Trophoblast cell (in vitro differentiated cells and primary cell): ENCODE measurements around the gene CNTRL.
A peak's percentile ranks its signal among the peaks of the same experiment; 100 is the strongest.

Source experiments
- DNase-seq, 2 donors: peaks; one replicate each; pipeline ENCODE4 v3.0.0-alpha.2; 2016
- H2AFZ ChIP-seq: 2 replicates; pipeline ENCODE4 v1.6.1; 2013; ENCODE audit warnings: low read length, moderate library complexity, mild to moderate bottlenecking; ENCODE audit not compliant: insufficient read depth, poor library complexity
- H2AK5ac ChIP-seq: 2 replicates; pipeline ENCODE4 v1.6.1; 2013; ENCODE audit warnings: mild to moderate bottlenecking, low read length
- H2BK120ac ChIP-seq: 2 replicates; pipeline ENCODE4 v1.6.1; 2013; ENCODE audit warnings: low read length, mild to moderate bottlenecking, moderate library complexity; ENCODE audit not compliant: insufficient read depth, poor library complexity
- H2BK12ac ChIP-seq: 2 replicates; pipeline ENCODE4 v1.6.1; 2013; ENCODE audit warnings: mild to moderate bottlenecking, low read length, moderate library complexity
- H2BK5ac ChIP-seq: 2 replicates; pipeline ENCODE4 v1.6.1; 2013; ENCODE audit warnings: low read length, low read depth, moderate library complexity, mild to moderate bottlenecking; ENCODE audit not compliant: poor library complexity
- H3K14ac ChIP-seq: 2 replicates; pipeline ENCODE4 v1.6.1; 2013; ENCODE audit warnings: mild to moderate bottlenecking, low read length
- H3K18ac ChIP-seq: 2 replicates; pipeline ENCODE4 v1.6.1; 2013; ENCODE audit warnings: mild to moderate bottlenecking, low read length
- H3K23ac ChIP-seq: 2 replicates; pipeline ENCODE4 v1.6.1; 2013; ENCODE audit warnings: low read length
- H3K27ac ChIP-seq: 2 replicates; pipeline ENCODE4 v1.5.1; 2013; ENCODE audit warnings: low read depth, mild to moderate bottlenecking, inconsistent platforms, low read length, moderate library complexity
- H3K27me3 ChIP-seq: 2 replicates; pipeline ENCODE4 v1.6.1; 2013; ENCODE audit warnings: inconsistent platforms, mild to moderate bottlenecking, low read length, moderate library complexity; ENCODE audit not compliant: insufficient read depth
- H3K36me3 ChIP-seq, 2 experiments: 1 replicate in 1 of 2; 2 replicates in 1 of 2; pipeline ENCODE4 v1.6.1; 2013; ENCODE audit warnings: low read length in 2 of 2, mild to moderate bottlenecking in 2 of 2, moderate library complexity in 1 of 2; ENCODE audit not compliant: insufficient read depth in 2 of 2, control insufficient read depth in 1 of 2
- H3K4ac ChIP-seq: 2 replicates; pipeline ENCODE4 v1.6.1; 2013; ENCODE audit warnings: low read depth, mild to moderate bottlenecking, low read length, moderate library complexity
- H3K4me1 ChIP-seq, 2 experiments: 1 replicate in 1 of 2; 2 replicates in 1 of 2; pipeline ENCODE4 v1.6.1; 2013; ENCODE audit warnings: low read length in 2 of 2, mild to moderate bottlenecking in 2 of 2, moderate library complexity in 1 of 2; ENCODE audit not compliant: insufficient read depth in 2 of 2, control insufficient read depth in 1 of 2
- H3K4me2 ChIP-seq: 2 replicates; pipeline ENCODE4 v1.6.1; 2013; ENCODE audit warnings: inconsistent platforms, mild to moderate bottlenecking, low read length, moderate library complexity
- H3K4me3 ChIP-seq: 2 replicates; pipeline ENCODE4 v1.5.1; 2013; ENCODE audit warnings: mild to moderate bottlenecking, low read depth, low read length, inconsistent platforms
- H3K79me1 ChIP-seq: one replicate; pipeline ENCODE4 v1.6.1; 2013; ENCODE audit warnings: low read length
- H3K79me2 ChIP-seq: 2 replicates; pipeline ENCODE4 v1.6.1; 2013; ENCODE audit warnings: low read length, mild to moderate bottlenecking; ENCODE audit not compliant: control insufficient read depth, insufficient read depth, poor library complexity
- H3K9ac ChIP-seq: 2 replicates; pipeline ENCODE4 v1.6.1; 2013; ENCODE audit warnings: mild to moderate bottlenecking, low read length
- H3K9me3 ChIP-seq: 2 replicates; pipeline ENCODE4 v1.6.1; 2013; ENCODE audit warnings: low read depth, mild to moderate bottlenecking, control low read depth, inconsistent platforms, low read length; ENCODE audit not compliant: insufficient read depth
- H4K12ac ChIP-seq: 2 replicates; pipeline ENCODE4 v1.6.1; 2013; ENCODE audit warnings: low read depth, mild to moderate bottlenecking, low read length, moderate library complexity
- H4K8ac ChIP-seq: 2 replicates; pipeline ENCODE4 v1.6.1; 2013; ENCODE audit warnings: low read depth, mild to moderate bottlenecking, low read length, moderate library complexity
- H4K91ac ChIP-seq: one replicate; pipeline ENCODE4 v1.6.1; 2013; ENCODE audit warnings: low read depth, mild to moderate bottlenecking, low read length, moderate library complexity
- WGBS: extraction: QIAGEN DNeasy Blood & Tissue Kit; methylation state at CpG from one replicate; pipeline ENCODE4 v1.1.7; 2013; ENCODE audit warnings: missing lambda C conversion rate; ENCODE audit not compliant: insufficient read length, insufficient coverage; ENCODE audit errors: extremely low coverage; 5-methylcytosine and 5-hydroxymethylcytosine counted together

CNTRL gene

DNA sequence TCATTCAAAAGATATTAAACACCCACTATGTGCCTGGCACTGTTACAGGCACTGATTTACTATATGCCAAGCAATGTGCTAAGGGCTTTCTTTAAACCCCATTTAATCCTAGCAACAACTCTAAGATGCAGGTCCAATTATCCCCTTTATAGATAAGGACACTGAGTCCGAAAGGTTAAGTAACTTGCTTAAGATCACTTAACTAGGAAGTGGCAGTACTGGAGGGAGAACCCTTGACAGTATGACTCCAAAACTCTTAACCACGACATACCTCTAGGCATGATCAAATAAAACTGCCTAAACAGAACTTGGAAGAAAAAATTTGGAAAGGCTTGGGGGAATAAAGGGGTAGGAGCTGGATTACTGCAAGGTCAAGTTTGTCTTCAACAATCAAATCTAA lies 125.2 kb downstream of the CNTRL start:
- peak in 1 of 2 donors; percentile 31 for DNase-seq
- Histone ChIP-seq H3K14ac (no peak overlapping the region), H3K9ac (no peak overlapping the region), H3K79me2 (peaks cover 19% of the 10 kb centered on the region), H2BK12ac (no peak overlapping the region), H3K9me3 (peaks cover 1% of the 10 kb centered on the region), H4K91ac (no peak overlapping the region), H3K4ac (peak overlapping the region; percentile 43), H2BK120ac (no peak overlapping the region), H3K4me2 (peak overlapping the region; percentile 50), H3K4me1 (peaks cover 4 to 6% of the 10 kb centered on the region in 2 experiments), H3K27me3 (no peaks in the 10 kb centered on the region), H3K18ac (no peak overlapping the region), H3K27ac (no peak overlapping the region), H2AFZ (no peak overlapping the region), H4K12ac (no peak overlapping the region), H2AK5ac (no peak overlapping the region), H3K4me3 (no peak overlapping the region), H2BK5ac (no peak overlapping the region), H3K79me1 (peaks cover 14% of the 10 kb centered on the region), H3K23ac (no peak overlapping the region), H4K8ac (no peak overlapping the region), H3K36me3 (no peaks in the 10 kb centered on the region)
- WGBS = no CpG with 5 or more reads among the region's 2 CpGs

DNA sequence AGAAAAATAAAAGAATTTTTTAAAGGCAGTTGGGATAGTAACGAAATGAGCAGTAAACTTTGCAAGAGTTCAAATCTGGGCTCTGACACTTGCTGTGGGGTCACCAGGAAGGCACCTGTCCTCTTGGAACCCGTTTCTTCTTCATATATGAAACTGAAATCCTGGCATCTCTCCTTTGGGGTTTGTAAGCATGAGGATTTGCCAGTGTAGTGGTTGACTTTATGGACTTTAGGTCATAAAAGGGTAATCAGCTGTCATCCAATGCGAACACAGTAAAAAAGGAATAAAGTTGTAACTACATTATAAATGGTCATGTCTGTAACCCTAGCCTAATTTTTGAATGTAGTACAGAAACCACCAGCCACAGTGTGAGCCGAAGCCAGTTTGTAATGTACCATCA lies 125.6 kb downstream of the CNTRL start:
- no peak overlapping the region for H4K12ac ChIP-seq
- H3K23ac ChIP-seq = no peak overlapping the region
- H2BK5ac ChIP-seq = no peak overlapping the region
- H3K79me1 ChIP-seq = peaks cover 14% of the 10 kb centered on the region
- no peak overlapping the region for H3K14ac ChIP-seq
- H3K36me3 ChIP-seq = no peaks in the 10 kb centered on the region
- no peak overlapping the region for H3K27ac ChIP-seq
- H3K4me2 ChIP-seq = peak overlapping the region; percentile 78
- no peak overlapping the region for H4K8ac ChIP-seq
- H2BK120ac ChIP-seq = no peak overlapping the region
- H3K27me3 ChIP-seq = no peaks in the 10 kb centered on the region
- peaks cover 4 to 6% of the 10 kb centered on the region in 2 experiments for H3K4me1 ChIP-seq
- H3K79me2 ChIP-seq = peaks cover 19% of the 10 kb centered on the region
- peaks cover 1% of the 10 kb centered on the region for H3K9me3 ChIP-seq
- peak overlapping the region; percentile 96 for H3K4me3 ChIP-seq
- no peak for DNase-seq
- no peak overlapping the region for H2BK12ac ChIP-seq
- peak overlapping the region; percentile 97 for H3K4ac ChIP-seq
- no peak overlapping the region for H4K91ac ChIP-seq
- H3K18ac ChIP-seq = no peak overlapping the region
- H2AFZ ChIP-seq = no peak overlapping the region
- peak overlapping the region; percentile 55 for H3K9ac ChIP-seq
- H2AK5ac ChIP-seq = no peak overlapping the region
- no CpG with 5 or more reads among the region's 4 CpGs for WGBS

GRCh38 chr9:121201045-121201737 lies 126.4 kb downstream of the CNTRL start:
- DNase-seq = peak in 1 of 2 donors; percentile 30
- peak overlapping the region; percentile 93 for H4K8ac ChIP-seq

GRCh38 chr9:121201738-121202533 lies 127.2 kb downstream of the CNTRL start, which contains the start of gene RAB14:
TSS of gene RAB14 (minus strand) at chr9:121201869. CDS start at chr9:121193412, 8,457 bp downstream.
- peak within 1 kb of the TSS; percentile 97 for H3K4ac ChIP-seq
- no peak within 1 kb of the TSS for H3K23ac ChIP-seq
- peak within 1 kb of the TSS; percentile 82 for H4K12ac ChIP-seq
- peaks cover 14% of the 10 kb centered on the region for H3K79me1 ChIP-seq
- peaks cover 17% of the 10 kb centered on the region for H3K79me2 ChIP-seq
- peak within 1 kb of the TSS; percentile 88 for H2BK120ac ChIP-seq
- peak within 1 kb of the TSS; percentile 99 for H2AFZ ChIP-seq
- peak within 1 kb of the TSS; percentile 96 for H3K9ac ChIP-seq
- H2BK12ac ChIP-seq = no peak within 1 kb of the TSS
- peak within 1 kb of the TSS; percentile 97 for H3K14ac ChIP-seq
- peak within 1 kb of the TSS; percentile 91 for H3K27ac ChIP-seq
- peak within 1 kb of the TSS; percentile 96 for H3K4me3 ChIP-seq
- no CpG with 5 or more reads among the region's 55 CpGs for WGBS
- peak within 1 kb of the TSS; percentile 95 for H3K18ac ChIP-seq
- no peaks in the 10 kb centered on the region for H3K36me3 ChIP-seq
- H3K4me1 ChIP-seq = peaks cover 4 to 6% of the 10 kb centered on the region in 2 experiments
- H4K91ac ChIP-seq = peak within 1 kb of the TSS; percentile 94
- peak; percentile 100 for DNase-seq
- H4K8ac ChIP-seq = peak within 1 kb of the TSS; percentile 93
- H2BK5ac ChIP-seq = peak within 1 kb of the TSS; percentile 81
- peak within 1 kb of the TSS; percentile 85 for H3K4me2 ChIP-seq
- peak within 1 kb of the TSS; percentile 60 for H2AK5ac ChIP-seq
- H3K9me3 ChIP-seq = peaks cover 1% of the 10 kb centered on the region
- H3K27me3 ChIP-seq = no peaks in the 10 kb centered on the region

More at GRCh38 chr9:121201045-121201737, 126.4 kb downstream of the CNTRL start:
- peaks cover 19% of the 10 kb centered on the region for H3K79me2 ChIP-seq
- H3K36me3 ChIP-seq = no peaks in the 10 kb centered on the region
- peak overlapping the region; percentile 88 for H2BK120ac ChIP-seq
- peak overlapping the region; percentile 95 for H3K18ac ChIP-seq
- H3K4me1 ChIP-seq = peaks cover 4 to 6% of the 10 kb centered on the region in 2 experiments
- H3K14ac ChIP-seq = peak overlapping the region; percentile 97
- peak overlapping the region; percentile 96 for H3K4me3 ChIP-seq
- peak overlapping the region; percentile 84 for H2AFZ ChIP-seq
- peaks cover 1% of the 10 kb centered on the region for H3K9me3 ChIP-seq
- H2BK5ac ChIP-seq = peak overlapping the region; percentile 81
- H3K27ac ChIP-seq = peak overlapping the region; percentile 91
- H2AK5ac ChIP-seq = peak overlapping the region; percentile 60
- peak overlapping the region; percentile 78 for H3K4me2 ChIP-seq
- peak overlapping the region; percentile 96 for H3K9ac ChIP-seq
- H4K91ac ChIP-seq = peak overlapping the region; percentile 94
- H3K79me1 ChIP-seq = peaks cover 14% of the 10 kb centered on the region
- H3K4ac ChIP-seq = peak overlapping the region; percentile 97
- no peaks in the 10 kb centered on the region for H3K27me3 ChIP-seq
- no CpG with 5 or more reads among the region's 81 CpGs for WGBS
- no peak overlapping the region for H3K23ac ChIP-seq
- H2BK12ac ChIP-seq = no peak overlapping the region
- peak overlapping the region; percentile 82 for H4K12ac ChIP-seq
